Measurements from ENCODE around the gene TSHZ2. TPM values are rescaled to one million over a fixed set of nuclear protein-coding genes. Genes with fewer than 3 reads are reported as not detected.

The TSHZ2 gene
- total and polyA plus RNA-seq, 9 of the 15 experiments (the other 6 are each of a cell fraction or from before 2014, with no cell fraction given) = 0.03 to 0.20 (median 0.05) TPM; not detected in 4

GRCh38 chr20:53283597-53283996 lies 311.4 kb downstream of the TSHZ2 start (continued):
- TF ChIP-seq BCLAF1 (IDR thresholded peaks at IDR 0.05; ENCODE audit: borderline replicate concordance in 1 of 2, control insufficient read depth in 1 of 2, low read depth in 2 of 2, low read length in 1 of 2) (no peak), NRF1 (conservative IDR thresholded peaks at IDR 0.05 in 1 of 2, IDR thresholded peaks at IDR 0.05 in 1 of 2) (no peak), YBX1 (IDR thresholded peaks at IDR 0.05) (no peak), ZNF311 (CRISPR knock-in tag; IDR thresholded peaks at IDR 0.05) (no peak), SAFB2 (IDR thresholded peaks at IDR 0.05; ENCODE audit: borderline replicate concordance, low read depth, low read length, severe bottlenecking) (no peak), CEBPB (tag; IDR thresholded peaks at IDR 0.05) (no peak), DDX20 (tag; IDR thresholded peaks at IDR 0.05; ENCODE audit: low read depth) (no peak), PATZ1 (CRISPR knock-in tag; IDR thresholded peaks at IDR 0.05; ENCODE audit: borderline replicate concordance) (no peak), ZNF780A (CRISPR knock-in tag; IDR thresholded peaks at IDR 0.05) (no peak), NR2C1 (IDR thresholded peaks at IDR 0.05) (no peak), NR2C1 (tag; IDR thresholded peaks at IDR 0.05) (no peak), ZBTB9 (CRISPR knock-in tag; IDR thresholded peaks at IDR 0.05) (no peak)
- TF ChIP-seq, protein P1, sequence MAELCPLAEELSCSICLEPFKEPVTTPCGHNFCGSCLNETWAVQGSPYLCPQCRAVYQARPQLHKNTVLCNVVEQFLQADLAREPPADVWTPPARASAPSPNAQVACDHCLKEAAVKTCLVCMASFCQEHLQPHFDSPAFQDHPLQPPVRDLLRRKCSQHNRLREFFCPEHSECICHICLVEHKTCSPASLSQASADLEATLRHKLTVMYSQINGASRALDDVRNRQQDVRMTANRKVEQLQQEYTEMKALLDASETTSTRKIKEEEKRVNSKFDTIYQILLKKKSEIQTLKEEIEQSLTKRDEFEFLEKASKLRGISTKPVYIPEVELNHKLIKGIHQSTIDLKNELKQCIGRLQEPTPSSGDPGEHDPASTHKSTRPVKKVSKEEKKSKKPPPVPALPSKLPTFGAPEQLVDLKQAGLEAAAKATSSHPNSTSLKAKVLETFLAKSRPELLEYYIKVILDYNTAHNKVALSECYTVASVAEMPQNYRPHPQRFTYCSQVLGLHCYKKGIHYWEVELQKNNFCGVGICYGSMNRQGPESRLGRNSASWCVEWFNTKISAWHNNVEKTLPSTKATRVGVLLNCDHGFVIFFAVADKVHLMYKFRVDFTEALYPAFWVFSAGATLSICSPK (IDR thresholded peaks at IDR 0.05; ENCODE audit: borderline replicate concordance) = no peak
